Activated CD4-positive, alpha-beta T cell treated with anti-CD3 and anti-CD28 coated beads, Interleukin-2, amount 50 U/mL, for 1 hour (primary cell): ENCODE data around the gene ULBP1.
"Not testable (repeated sequence)": the region's sequence is repeated elsewhere in the genome, so short reads cannot be mapped to it uniquely, and the experiment has no call there.

Experiments used
- DNase-seq: peaks from one replicate; pipeline ENCODE4 v3.0.0-alpha.2; 2020

The ULBP1 gene

GRCh38 chr6:149934249-149935156 is 29.2 kb upstream of the ULBP1 start:
- DNase-seq = peak; percentile 73

DNA sequence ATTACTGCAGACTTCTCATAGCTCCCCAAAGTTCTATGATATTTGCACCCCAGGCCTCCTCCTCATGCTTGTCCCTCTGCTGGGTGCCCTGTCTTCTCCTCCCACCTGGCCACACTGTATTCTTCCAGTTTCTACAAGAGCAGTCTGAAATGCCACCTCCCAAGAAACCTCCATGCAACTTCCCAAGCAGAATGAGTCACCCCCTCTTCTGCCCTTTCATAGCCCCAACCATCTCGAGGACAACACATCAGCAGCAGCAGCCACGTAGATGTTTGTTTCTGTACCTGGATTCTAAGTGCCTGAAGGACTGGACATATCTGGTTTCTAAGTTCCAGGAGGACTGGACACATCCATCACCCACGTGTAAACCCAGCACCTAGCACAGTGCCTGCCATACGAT is 28.5 kb upstream of the ULBP1 start:
- no peak for DNase-seq

GRCh38 chr6:149935668-149936067 is 28.1 kb upstream of the ULBP1 start:
- no peak for DNase-seq

- DNase-seq = no peak
Observed at GRCh38 chr6:149936743-149937142, 27.0 kb upstream of the ULBP1 start.

DNA sequence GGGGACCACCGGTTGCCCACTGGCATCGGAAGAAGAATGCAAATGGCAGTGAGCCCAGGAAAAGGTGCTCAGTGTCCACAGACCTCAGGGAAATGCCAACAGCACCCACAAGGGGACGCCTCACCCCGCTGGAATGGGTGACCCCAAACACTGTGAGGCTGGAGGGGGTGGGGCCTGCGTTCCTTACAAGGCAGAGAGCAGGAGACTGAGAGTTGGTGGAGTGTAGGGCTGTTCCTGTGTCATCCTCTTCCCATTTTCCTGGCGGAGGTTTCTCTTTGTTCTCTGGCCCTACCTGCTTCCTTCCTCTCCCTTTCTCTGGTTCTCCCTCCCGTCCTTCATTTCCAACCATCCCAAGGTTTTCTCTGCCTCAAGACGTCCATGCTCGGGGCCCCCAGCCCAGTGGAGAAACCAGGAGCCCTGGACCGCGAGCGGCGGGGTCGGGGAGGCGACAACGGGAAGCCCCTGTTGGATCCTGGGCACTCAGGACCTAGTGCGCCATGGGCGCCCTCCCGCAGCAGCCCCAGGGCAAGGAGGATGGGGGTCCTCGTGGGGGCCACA is 25.7 kb upstream of the ULBP1 start:
- DNase-seq = not testable (repeated sequence)

GRCh38 chr6:149938571-149939355 is 25.0 kb upstream of the ULBP1 start:
- peak; percentile 39 for DNase-seq

- no peak for DNase-seq
Observed at GRCh38 chr6:149939356-149939648, 24.4 kb upstream of the ULBP1 start.

- DNase-seq = no peak
Observed at GRCh38 chr6:149939909-149940671, 23.7 kb upstream of the ULBP1 start.

DNA sequence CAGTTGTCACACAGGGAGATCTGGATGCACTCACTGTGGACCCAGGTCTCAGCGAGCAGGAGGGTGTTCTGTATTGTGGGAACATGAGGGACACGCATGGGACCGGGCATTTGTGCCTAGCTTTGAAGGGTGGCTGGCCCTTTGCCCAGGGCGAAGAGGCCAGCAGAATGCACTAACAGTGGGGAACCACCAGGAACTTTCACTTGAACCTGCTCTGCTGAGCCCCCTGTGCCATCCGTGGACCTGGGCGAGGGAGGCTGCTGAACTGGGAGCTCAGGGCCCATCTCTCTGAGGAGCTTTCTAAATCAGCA is 23.1 kb upstream of the ULBP1 start:
- DNase-seq = no peak

GRCh38 chr6:149941583-149942460 is 21.9 kb upstream of the ULBP1 start, which contains the start of gene ULBP2:
Gene ULBP2 (plus strand): TSS chr6:149942014. CDS start chr6:149942073, 59 bp downstream.
- DNase-seq = peak; percentile 90

GRCh38 chr6:149942461-149942829 is 21.3 kb upstream of the ULBP1 start:
- DNase-seq = no peak

DNA sequence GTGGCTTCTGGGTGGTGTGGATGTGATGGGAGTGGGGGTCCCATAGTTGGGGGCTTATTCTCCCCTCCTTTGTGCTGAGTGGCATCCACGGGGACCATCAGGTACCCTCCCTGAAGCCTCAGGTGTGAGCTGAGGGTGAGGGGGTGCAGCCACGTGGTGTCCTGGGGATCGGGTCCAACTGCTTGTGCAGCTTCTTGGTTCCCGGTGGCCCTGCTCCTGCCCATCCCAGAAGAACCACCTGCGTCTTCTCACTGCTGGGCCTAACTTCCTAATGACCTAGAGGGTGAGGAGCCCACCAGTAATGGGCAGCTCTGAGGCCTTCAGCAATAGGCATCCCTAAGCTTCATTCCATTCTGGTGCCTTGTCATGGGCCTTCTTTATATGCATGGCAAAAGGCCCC is 20.4 kb upstream of the ULBP1 start:
- DNase-seq = not testable (repeated sequence)

DNA sequence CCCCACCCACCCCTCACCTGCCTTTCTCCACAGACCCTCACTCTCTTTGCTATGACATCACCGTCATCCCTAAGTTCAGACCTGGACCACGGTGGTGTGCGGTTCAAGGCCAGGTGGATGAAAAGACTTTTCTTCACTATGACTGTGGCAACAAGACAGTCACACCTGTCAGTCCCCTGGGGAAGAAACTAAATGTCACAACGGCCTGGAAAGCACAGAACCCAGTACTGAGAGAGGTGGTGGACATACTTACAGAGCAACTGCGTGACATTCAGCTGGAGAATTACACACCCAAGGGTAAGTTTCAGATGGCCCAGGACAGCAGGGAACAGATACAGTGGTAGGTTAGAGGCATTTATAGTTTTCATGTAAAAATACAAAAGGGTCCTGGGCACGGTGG is 18.5 kb upstream of the ULBP1 start:
- not testable (repeated sequence) for DNase-seq

DNA sequence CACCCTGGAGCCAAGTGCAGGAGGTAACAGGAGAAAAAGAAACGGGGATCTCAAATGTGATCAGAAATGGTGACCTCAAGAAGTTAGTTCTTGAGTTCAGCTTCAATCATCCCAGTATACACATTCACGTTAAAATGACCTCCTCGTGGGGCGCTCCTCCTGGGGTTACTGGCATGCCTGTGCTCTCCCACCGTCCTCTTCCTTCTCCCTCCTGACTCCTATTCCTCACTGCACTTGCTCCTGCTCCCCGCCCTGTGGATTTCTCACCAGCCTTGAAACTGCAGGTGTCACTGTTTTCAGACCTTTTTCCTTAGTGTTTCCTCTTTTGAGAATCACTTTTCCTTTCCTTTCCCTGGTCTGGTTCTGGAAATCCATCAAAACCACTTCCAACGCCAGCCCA is 17.1 kb upstream of the ULBP1 start:
- not testable (repeated sequence) for DNase-seq

GRCh38 chr6:149947533-149947932 is 16.2 kb upstream of the ULBP1 start:
- DNase-seq = not testable (repeated sequence)

- DNase-seq = no peak
Observed at GRCh38 chr6:149948011-149948410, 15.7 kb upstream of the ULBP1 start.

- DNase-seq = no peak
Observed at GRCh38 chr6:149948616-149949015, 15.1 kb upstream of the ULBP1 start.

DNA sequence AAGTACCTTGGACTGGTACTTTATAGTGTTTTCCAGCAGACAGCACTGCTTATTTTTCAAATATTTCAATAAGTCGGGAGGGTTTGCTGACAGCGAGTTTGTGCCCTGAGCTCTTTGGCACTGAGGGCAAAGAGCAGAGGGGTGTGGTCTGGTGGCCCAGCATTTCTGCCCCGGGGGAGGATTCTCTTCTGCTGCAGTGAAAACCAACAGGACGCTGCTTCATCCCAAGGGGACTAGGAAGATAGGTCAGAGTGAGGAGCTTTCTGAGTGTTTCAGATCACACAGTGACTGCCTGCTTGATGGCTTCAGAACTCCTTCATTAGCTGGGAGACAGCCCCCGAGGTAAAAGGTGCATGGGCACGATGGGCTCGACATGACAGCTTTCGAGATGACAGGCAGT is 13.3 kb upstream of the ULBP1 start:
- DNase-seq = no peak

DNA sequence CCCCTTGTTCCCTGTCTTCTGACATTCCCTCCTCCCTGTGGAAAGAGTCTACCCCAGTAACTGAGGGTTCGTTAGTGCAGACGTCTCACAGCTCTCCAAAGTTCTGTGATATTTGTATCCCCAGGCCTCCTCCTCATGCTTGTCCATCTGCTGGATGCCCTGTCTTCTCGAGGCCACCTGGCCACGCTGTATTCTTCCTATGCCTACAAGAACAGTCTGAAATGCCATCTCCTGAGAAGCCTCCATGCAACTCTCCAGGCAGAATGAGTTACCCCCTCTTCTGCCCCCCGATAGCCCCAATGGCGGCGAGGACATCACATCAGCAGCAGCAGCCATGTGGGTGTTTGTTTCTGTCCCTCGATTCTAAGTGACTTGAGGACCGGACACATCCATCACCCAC is 12.6 kb upstream of the ULBP1 start:
- DNase-seq = no peak

DNA sequence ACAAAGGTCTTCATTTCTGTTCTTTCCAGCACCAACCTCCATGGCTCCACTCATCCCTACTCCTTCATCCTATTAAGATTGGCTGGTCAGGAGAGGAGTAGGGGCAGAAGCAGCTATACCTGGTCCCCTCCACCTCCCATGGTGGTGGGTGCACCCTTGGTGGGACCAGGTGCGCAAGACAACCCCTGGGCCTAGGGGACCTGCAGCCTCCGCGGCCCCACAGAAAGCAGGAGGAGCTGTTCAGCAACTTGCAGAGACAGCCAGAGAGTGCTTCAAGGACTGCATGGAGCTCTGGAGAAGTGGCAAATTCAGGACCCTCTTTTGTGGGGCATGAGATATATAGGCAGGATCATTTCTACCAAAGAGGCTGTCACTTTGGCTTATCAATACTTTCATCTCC is 12.1 kb upstream of the ULBP1 start:
- DNase-seq = no peak

GRCh38 chr6:149953390-149953789 is 10.4 kb upstream of the ULBP1 start:
- not testable (repeated sequence) for DNase-seq

GRCh38 chr6:149953934-149954327 is 9.8 kb upstream of the ULBP1 start:
- DNase-seq = not testable (repeated sequence)
